ENCODE data around the gene CR1.
"Not testable (repeated sequence)": the region's sequence is repeated elsewhere in the genome, so short reads cannot be mapped to it uniquely, and the experiment has no call there.

The CR1 gene

DNA sequence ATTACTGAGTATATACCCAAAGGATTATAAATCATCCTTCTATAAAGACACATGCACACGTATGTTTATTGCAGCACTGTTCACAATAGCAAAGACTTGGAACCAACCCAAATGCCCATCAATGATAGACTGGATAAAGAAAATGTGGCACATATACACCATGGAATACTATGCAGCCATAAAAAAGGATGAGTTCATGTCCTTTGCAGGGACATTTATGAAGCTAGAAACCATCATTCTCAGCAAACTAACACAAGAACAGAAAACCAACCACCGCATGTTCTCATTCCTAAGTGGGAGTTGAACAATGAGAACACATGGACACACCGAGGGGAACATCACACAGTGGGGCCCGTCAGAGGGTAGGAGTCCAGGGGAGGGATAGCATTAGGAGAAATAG is 98.1 kb downstream of the CR1 start:
- not testable (repeated sequence) for DNase-seq

DNA sequence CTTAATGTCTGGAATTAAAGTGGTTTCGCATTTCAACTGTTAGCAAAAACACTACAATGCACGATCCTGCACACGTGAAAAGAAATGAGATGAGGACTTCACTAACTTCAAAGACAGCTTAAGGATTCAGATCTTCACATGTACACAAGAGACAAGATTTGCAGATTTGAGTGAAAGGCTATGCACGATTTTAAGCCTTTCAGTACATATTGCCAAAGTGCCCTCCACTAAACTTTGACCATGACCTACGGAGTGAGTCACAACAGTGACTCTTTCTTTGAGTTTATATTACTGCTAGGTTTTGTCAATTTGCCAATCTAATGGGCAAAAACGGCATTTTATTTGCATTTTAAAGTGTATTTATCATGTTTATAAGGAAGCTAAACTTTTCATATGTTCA is 107.8 kb downstream of the CR1 start:
- no peak for DNase-seq

DNA sequence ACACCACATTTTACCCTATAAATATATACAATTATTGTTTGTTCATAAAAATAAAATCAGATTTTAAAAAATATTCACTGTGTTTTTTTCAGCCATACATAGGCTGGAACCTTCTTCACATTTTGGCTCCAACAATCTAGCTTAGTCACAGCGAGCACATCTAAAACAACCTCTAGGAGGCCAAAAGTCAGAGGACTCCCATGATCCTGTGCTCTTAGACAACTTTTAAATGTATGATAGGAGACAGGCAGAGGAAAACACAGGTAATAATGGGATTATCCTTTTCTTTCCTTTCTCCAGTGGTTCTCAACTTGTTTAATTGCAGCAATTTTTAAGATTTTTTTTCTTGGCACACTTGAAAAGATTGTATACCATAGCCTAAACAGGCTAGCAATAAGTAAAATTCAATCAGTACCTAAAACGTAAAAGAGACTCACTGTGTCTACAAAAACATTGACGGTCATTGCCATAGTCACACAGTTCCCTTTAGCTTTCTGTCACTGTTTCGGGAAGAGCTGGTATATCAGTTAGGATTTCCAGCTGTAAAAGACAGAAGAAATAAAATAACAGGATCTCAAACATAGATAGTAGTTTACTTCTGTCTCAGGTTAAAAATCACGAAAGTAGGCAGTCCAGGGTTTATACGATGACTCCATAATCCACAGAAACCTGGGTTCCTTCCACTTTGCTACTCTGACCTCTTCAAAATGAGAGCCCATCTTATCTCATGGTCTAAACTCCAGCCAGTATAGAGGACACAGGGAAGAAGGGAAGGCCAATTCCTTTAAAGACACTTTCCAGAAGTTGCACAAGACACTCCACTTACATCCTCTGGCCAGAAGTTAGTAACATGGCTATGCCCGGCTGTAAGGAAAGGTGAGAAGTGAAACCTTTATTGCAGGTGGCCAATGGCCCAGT is 109.7 kb downstream of the CR1 start:
- DNase-seq: no peak

DNA sequence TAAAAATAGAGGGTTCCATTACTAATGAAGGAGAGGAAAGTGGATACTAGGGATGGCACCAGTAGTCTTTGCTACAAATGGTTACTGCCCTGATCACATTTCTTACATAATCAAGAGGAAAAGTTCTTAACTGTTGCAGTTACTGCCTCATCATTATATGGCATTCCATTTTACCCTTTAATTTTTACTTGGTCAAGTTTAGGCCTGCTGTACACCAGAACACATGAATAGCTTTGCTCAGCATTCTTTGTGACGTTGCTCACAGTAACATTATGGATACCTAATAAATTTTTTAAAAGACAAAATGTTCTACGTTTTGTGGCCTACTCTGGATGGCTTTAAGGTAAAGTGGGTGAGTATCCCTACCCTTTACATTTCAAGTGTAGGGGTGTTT is 110.4 kb downstream of the CR1 start:
- no peak for DNase-seq

GRCh38 chr1:207612762-207613161 is 116.8 kb downstream of the CR1 start:
- no peak for DNase-seq

DNA sequence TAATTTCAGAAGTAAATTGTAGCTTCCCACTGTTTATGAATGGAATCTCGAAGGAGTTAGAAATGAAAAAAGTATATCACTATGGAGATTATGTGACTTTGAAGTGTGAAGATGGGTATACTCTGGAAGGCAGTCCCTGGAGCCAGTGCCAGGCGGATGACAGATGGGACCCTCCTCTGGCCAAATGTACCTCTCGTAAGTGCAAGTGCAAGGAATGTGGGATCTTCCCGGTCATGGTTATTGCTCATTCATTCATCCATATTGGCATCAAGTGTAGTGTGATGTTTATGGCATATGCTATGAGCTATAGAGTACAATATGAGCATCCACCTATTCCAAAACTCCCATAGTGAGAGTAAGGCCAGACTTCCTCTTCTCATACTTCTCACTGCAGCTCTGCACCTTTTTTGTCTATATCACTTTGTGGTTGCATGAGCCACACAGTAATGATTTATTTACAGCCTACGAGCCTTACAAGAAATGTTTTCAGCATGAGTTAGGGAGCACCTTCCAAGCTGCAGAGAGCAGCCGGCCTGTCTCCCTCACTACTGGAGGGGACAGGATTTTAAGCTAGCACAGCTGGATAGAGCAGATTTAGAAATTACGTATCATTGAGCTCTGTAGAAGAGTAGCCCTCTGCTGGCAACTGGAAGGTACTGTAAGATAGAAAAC is 124.0 kb downstream of the CR1 start:
- peak; percentile 72 for DNase-seq

DNA sequence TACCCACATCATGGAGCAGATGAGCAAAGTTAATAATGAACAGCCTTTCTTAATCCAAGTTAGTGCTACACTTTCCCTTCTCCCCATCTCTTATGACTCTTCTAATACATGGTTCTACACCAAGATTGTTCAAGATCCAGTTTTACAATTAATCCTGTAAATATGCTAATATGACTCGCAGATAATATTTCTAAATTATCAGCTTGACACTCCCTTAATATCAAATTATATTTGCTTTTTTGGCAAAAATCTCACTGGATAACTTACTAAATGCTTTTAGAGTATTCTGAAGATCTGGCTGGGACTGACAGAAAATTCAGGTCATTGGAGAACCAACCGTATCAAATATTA is 124.6 kb downstream of the CR1 start:
- no peak for DNase-seq

DNA sequence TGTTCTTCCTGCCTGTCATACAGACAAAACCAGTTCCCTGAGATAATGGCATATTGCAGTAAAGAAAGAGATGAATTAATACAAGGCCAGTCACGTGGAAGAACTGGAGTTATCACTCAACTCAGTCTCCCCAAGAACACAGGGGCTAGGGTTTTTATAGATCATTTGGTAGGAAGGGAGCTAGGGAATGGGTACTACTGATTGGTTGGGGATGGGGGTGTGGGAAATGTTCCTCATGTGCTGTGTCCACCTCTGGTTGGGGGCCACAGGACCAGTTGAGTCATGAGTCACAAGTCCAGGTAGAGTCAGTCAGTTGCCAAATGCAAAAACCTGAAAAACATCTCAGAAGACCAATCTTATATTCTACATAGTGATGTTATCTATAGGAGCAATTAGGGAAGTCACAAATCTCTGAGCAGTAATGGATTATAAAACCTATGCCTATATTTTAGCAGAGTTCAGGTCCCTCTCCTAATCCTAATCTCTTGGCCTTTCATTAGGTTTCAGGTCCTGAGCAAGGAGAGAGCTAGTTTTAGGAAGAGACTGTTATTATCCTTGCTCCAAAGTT is 129.6 kb downstream of the CR1 start:
- DNase-seq: not testable (repeated sequence)

- no peak for DNase-seq
Measured at GRCh38 chr1:207626972-207627337, 131.0 kb downstream of the CR1 start.

DNA sequence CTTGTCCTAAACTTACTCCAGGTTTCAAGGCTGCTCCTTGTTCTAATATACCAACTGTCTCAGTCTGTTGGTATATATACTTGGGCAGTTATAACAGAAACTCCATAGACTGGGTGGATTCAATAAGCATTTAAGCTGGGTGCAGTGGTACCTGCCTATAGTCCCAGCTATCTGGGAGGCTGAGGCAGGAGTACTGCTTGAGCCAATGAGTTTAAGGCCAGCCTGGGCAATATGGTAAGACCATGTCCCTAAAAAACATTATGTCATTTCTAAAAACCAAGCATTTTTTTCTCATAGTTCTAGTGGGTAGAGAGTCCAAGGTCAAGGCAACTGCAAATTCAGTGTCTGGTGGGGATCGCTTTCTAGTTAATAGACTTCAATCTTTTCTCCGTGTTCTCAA is 131.5 kb downstream of the CR1 start:
- DNase-seq: no peak

- DNase-seq: no peak
Measured at GRCh38 chr1:207628776-207629175, 132.8 kb downstream of the CR1 start.

DNA sequence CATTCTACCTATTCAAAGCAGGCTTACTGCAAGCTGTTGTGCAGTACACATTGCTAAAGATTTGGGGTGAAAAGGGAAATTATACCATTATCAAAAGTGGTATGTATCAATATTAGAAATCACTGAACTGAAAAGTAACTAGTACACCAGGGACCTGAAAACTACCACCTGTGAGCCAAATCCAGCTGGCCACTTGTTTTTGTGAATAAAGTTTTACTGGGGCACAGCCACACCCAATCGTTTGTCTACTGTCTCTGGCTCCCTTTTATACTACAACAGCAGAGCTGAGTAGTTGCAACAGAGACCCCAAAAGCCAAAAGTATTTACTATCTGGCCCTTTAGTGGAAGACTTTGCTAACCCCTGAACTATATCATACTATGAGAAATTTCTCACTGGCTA is 135.2 kb downstream of the CR1 start:
- no peak for DNase-seq

- DNase-seq: no peak
Measured at GRCh38 chr1:207633226-207633625, 137.3 kb downstream of the CR1 start.

- not testable (repeated sequence) for DNase-seq
Measured at GRCh38 chr1:207633699-207634289, 137.8 kb downstream of the CR1 start.

- not testable (repeated sequence) for DNase-seq
Measured at GRCh38 chr1:207634293-207634692, 138.3 kb downstream of the CR1 start.

- not testable (repeated sequence) for DNase-seq
Measured at GRCh38 chr1:207635569-207636186, 139.7 kb downstream of the CR1 start.

- not testable (repeated sequence) for DNase-seq
Measured at GRCh38 chr1:207638487-207639145, 142.7 kb downstream of the CR1 start.

GRCh38 chr1:207639362-207639761 is 143.4 kb downstream of the CR1 start:
- not testable (repeated sequence) for DNase-seq

DNA sequence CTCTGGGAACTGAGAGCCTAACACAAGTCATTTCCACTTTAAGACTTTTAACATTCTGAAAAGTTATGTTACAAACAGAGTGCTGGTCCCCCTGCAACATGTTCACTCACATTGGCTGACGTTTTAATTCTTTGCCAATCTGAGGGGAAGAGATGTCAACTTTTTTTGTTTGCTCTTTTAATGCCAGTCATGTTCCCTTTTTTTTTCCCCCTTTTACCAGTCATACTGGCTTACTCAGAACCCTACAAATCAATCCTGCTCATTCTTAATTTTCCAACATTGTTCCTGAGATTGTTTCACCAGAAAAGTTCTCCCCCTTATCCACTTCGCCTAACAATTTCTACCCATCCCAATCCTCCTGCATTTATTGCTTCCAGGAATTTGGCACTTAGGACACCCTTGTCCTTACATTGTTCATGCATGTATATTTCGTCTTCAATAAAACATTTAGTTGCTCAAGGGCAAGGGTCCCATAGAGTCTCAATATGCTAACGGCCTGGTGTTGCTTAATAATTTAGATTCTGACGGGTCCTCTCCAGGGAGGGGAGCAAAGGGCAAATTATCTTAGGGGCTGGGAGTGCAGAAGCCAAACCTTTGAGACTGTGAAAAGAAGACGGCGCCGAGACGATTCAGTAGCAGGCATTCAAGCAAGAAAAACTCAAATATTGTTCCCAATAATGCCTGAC is 148.4 kb downstream of the CR1 start:
- DNase-seq: no peak

DNA sequence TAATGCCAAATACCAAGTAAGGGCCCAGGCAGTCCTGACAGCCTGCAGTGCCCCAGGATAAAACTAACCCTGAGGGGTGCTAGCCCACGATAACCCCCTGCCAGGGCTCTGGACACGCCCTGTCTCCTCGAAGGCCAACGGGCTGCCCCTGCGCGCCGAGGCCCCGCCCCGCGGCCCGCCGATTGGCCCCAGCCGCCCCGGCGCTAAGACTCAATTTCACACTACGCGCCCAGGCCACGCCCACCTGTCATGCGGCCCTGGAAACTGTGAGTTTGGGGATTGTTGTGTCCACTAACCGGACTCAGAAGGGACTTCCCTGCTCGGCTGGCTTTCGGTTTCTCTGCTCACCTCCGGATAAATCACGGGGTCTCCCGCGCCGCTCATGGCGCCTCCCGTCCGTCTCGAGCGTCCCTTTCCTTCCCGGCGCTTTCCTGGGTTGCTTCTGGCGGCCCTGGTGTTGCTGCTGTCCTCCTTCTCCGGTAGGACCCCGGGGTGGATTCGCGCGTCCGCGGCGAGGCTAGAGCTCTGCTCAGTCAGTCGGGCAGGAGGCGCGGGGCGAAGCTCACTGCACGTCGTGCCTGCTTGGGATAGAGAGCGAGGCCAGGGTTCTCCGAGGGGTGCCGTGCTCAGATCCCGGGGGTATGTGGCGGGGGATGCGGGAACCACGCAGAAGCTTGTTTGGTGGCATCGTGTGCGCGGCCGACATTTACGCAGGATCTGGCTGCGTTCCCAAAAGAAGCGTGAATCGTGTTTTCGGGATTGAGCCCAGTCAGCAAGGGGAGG is 149.1 kb downstream of the CR1 start, which contains the start of gene CR1L:
TSS of gene CR1L (plus strand) at position 282 of the 783 bp plus-strand sequence. CDS start at position 383, 101 bp downstream.
- DNase-seq: peak; percentile 92

DNA sequence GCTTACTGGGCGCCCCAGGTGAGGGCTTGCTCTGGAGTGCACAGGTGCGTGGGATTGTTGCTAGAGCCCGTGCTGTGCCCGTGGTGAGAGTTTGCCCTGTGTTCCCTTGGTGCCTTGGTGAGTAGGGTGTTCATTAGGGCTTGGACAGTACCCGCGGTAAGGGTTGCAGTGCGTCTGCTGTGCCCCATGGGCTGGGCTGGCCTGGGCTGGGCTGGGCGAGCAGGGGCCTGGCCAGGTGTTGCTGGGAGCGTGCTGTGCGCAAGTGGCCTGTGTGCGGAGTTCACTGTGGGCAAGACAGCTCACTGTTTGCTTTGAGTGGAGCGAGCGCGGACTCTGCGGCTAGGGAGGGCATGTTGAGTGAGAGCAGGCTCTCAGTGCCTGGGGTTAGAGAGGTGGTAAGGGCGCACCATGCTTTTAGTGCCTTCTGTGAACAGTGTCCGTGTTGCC is 149.7 kb downstream of the CR1 start:
- DNase-seq: no peak

All from hematopoietic multipotent progenitor cell treated with erythropoietin and hydrocortisone succinate and interleukin-3 and kit ligand, for 8 days (in vitro differentiated cells).